Kasumi-1 (cell line): ENCODE results near the gene AGXT2.
"Not testable (repeated sequence)": the region's sequence is repeated elsewhere in the genome, so short reads cannot be mapped to it uniquely, and the experiment has no call there.

Experiments used
- DNase-seq, 2 experiments: peaks; one replicate each; lab custom pipeline; 2025; lab: John Stamatoyannopoulos, UW

Gene AGXT2

DNA sequence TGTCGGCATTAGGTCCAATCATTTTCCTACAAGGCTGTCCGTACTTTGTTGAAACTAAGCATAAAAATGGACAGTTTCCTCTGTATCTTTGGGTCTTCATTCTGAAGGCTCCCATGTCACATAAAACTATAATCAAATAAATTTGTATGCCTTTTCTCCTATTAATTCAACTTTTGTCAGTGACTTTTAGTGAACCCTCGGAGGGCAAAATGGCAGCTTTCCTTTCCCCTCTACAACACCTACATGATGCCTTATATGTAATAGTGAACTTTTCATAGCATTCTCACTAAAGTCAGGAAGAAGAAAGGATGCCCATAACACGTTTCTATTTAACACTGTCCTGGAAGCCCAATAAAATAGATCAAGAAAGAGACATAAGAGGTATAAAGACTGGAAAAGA, 5.1 kb upstream of the AGXT2 start:
- DNase-seq = no peak

DNA sequence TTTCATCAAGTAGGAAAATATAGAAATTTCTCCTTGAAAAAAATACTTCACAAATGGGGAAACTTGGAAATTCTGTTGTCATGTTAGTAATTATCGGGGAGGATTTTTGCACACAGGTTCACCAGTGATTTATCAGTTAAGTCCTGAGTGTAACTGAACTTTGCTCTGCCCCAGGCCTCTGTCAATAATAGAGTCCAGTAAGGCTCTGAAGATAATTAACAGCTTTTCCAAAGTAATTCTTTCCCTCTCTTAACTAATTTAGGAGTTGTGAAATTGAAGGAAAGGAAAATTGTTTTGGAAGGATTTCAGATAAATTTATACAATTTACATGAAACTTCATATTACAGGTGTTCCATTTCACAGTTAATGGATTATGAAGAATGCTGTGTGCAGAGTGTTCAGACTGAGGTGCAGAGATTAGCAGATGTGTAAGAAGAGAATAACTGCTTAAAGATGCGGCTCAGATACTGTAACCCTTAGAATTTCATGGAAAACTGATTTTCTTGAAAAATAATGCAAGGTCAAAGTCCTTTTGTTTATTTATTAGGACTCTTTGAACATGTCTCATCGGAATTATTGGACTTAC, 2.9 kb upstream of the AGXT2 start:
- no peak for DNase-seq

DNA sequence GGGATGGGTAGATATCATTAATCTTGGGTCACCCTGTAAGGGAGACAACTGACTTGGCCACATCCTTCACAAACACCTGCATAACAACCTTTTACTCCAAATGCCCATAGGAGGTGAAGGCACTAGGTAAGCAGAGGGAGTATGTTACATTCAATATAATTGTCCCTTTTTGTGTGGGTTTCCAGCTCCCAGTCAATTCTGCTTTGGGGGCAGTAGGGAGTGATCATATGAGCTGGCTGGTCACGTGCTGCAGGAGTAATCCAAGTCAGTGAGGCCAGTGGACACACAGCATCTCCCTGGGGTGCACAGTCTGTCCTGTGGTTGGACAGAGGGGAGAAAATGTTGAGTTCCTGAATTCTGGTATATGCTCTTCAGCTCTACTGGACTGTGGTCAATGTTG, 1.2 kb upstream of the AGXT2 start:
- no peak for DNase-seq

DNA sequence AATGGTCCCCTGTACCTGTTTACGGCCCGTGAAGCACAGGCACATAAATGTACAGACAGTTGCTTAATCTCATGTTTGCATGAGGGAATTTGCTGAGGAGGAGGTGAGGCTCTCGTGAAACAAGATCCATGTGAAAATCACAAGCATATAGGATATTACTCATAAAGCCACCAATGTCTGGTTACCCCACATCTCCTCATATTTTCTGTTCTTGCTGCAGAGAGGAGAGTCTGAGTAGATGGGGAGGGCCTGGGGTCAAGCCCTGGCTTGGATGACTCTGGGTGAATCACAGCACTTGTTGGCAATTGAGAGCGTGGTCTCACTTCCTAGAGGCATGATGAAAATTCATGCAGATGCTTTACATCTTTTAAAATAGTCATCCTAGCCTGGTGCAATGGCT, 975 bp downstream of the AGXT2 start:
- DNase-seq = no peak

DNA sequence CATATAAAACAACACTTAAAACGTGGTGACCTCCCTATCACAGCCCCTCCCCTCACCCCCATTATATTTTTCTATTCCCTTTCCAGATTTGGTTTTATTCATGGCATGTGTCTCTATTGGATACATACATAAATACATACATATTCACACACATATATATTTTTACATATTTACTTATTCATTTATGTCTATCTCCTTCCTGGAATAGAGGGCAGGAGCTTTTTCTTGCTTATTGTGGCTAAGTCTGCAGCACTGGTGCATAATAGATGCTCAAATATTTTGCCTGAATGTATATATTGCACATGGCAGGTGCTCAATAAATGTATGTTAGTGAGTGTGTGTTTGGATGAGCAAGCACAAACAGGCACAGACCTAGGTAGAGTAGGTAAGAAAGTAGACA, 2.5 kb downstream of the AGXT2 start:
- no peak for DNase-seq

DNA sequence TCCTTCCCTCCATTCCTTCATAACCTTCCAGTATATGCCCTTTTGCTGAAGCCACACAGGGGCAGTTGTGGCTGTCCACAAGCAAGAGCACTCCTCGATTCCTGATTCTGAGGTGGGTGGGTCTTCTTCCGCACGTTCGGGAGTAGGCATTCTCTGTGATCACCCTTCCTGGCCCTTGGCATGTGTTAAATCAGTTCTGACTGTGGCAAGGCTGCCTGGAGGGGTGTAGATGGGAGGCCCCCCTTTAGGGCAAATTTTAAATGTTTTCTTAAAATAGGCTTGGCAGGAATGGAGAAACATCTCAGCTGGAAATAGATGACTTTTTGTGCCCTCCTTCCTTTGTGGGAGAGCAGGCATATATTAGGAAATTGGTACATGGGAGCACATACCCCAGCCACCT, 3.1 kb downstream of the AGXT2 start:
- DNase-seq = no peak

DNA sequence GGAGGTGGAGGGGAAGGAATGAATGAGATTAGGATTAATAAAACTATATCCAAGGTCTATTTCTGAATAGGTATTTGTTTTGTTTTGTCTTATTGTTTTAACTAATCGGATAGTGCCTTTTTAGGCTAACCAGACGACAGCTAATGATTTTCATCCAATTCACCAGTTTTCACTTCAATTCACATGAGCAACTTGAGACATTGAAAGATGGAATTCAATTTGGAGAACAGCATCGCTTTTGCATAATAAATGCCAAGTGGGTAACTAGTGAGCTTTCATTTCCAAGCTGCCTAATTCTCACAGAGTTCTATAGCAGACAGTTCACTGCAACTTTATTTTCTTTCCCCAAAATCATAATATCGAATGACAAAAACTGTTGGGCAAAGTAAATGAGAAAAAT, 5.0 kb downstream of the AGXT2 start:
- DNase-seq = no peak

DNA sequence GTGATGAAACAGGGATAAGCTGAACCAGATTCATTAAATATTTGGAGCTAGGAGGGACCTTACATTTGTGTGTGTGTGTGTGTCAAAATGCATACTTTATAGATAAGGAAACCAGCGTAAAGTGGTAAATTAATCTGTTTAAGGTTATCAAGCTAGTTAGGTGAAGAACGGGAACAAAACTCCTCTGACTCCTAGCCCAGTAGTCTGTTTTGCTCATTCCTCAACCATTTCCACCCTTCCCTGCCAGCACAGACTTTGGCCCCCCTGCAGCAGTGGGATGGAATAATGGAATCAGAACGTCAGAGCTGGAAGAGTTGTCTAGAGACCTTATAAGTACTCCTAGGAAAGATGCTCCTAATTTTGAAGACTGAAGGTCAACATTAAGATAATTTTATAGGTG, 6.5 kb downstream of the AGXT2 start:
- no peak for DNase-seq

DNA sequence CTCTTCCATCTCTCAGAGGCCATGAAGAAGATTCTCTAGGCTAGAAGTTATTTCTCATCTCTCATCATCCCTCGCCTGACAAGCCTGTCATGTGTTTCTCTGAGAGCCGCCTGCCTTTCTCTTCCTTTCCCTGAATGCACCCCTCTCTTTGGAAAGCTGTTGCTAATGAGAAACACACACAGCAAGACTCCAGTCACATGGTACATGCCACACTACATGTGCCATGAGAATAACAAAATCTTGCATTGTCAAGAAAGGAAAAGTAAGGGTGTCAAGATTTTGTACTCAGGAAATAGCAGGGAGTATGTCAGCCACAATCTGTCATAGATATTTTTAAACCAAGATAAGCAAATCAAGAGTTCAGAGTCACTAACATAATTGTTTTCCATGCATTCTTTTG, 8.9 kb downstream of the AGXT2 start:
- DNase-seq = no peak

DNA sequence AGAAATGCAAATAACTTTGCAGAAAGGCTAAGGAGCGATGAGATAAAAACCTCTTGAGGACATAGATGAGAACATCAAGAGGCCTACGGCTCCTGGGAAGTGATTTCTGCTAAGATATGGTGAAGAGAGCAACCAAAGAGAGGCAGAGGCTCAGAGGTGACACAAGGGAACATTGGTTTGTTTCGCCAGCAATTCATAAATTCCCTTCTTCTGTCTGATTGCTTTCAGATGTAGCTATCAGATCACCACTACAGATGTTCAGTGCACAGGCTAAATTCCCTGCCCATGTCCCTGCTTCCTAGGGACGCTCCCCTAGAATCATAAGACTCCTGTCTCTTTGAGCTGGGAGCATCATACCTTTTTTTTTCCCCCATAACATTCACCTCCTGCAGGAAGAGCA, 11.2 kb downstream of the AGXT2 start:
- DNase-seq = no peak

DNA sequence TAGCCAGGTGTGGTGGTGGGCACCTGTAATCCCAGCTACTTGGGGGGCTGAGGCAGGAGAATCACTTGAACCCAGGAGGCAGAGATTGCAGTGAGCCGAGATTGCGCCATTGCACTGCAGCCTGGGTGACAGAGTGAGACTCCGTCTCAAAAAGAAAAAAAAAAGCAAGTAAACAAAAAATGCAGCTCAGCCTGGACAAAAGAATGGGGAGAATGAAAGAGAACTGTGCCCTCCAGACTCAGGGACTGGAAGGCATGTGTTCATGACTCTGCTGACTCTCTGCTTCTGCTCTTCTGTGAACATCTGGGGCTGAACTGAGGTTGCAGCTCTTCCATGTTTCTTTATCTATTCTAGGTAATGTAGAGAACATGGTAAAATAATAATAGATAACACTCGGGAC, 11.8 kb downstream of the AGXT2 start:
- not testable (repeated sequence) for DNase-seq

DNA sequence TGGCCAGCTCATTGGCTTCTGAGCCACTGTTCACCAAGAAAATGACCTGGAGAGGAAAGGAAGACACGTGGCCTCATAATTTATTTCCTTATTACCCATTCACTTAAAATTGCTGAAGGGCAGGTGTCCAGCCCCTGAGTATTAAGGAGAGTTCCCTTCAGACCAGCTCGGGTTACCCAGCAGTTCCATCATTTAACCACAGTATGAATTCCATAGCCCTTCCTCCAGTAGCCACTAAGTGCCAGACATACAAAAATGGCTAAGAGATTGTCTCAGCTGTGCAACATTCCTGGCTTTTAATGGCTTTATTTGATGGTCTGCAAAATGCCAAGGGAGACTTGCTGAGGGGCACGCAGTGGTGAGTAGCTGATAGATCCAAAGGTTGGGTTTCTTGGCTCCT, 12.5 kb downstream of the AGXT2 start:
- no peak for DNase-seq

DNA sequence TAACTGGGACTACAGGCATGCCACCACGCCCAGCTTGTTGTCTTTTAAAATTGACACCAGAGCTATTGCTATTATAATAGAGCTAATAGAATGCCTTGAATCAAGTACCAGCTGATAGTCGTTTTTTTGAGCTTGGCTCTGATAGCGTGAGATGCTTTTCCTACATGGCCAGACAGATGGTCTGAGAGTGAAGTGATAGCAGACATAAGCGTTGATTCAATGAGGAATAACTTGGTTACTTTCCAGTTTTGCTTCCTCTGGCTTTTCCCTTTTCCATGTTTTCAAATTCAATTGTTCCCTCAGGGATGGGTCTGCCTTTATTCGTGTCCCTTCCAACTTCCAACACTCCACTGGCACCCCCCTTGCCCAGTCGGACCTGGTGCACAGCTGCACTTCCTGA, 15.4 kb downstream of the AGXT2 start:
- DNase-seq = no peak

DNA sequence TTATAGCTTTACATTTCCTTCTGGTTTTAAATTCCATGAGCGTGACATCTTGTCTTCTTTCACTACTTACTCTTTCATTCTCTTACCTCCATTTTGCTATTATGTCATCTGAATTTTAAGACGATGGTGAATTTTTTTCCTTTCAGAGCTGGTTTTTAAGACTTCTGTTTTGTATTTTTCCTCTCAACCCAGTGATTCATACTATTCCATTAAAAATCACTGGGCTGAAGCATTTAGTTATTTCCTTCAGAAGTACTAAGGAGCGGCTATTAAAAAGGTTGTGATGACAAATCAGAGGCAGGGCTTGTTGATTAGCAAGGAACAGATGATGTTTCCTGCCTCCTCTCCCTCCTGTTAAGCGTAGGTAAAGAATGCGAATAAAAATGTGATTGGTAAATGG, 16.5 kb downstream of the AGXT2 start:
- DNase-seq = no peak

DNA sequence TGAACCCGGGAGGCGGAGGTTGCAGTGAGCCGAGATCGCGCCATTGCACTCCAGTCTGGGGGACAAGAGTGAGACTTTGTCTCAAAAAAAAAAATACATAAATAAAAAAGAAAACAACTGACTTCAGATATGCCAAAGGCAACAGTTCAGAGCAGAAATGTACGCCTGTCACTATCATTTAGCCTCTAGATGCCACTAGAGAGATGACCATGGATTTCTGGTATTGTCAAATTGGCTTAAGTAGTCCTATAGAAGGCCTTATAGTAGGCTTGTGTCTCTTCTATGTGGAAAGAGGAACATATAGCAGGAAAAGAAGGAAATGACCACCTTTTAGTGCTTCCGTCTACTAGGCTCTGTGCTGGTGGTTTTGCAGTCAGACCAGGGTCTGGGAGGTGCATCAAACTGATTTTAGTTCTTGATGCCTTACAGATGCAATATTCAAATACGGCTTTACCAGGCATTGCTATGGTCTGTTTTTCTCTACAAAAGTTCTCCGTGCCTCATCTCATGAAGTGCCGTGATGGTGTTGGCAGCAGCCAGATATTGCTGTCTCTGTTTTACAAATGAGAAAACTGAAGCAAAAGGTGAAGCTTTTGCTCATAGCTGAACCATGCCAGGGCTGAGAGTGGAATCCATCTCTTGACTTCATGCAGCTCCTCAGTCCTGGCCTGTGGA, 17.2 kb downstream of the AGXT2 start:
- peak; percentile 19 to 23 for DNase-seq

DNA sequence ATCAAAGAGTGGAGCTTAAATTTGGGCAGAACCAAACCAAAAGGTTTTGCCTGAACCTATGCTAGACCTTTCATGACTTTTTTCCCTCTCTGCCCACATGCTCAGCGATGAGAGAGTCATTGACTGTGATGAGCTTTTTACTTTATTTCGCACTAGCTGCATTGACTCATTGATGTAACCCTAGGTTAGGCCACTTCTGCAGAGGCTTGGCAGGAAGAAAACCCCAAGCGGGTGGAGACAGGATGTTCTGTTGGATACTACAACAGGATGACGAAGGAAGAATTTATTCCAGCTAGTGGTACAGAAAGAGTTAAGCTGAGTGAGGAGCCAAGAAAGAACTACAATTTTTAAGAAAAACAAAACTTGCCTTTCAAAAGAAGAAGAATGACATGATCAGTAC, 18.4 kb downstream of the AGXT2 start:
- no peak for DNase-seq

DNA sequence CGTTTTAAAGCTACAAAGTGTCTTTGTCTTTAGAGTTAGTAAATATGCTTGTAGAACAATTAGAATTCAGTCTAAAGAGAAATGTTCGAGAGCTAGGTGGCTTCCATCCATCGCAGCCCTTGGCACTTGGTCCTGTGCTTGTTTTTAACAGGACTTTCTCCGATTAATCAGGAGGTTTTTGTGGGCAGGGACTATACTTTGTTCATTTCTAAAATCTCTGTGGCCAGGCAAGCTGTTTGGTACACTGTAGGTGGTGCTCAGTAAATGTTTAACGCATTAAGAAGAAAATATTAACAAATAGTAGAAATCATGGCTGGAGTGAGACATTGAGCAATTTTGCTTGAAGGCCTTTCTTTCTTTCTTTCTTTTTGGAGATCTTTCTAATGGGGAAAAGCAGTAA, 20.8 kb downstream of the AGXT2 start:
- no peak for DNase-seq

DNA sequence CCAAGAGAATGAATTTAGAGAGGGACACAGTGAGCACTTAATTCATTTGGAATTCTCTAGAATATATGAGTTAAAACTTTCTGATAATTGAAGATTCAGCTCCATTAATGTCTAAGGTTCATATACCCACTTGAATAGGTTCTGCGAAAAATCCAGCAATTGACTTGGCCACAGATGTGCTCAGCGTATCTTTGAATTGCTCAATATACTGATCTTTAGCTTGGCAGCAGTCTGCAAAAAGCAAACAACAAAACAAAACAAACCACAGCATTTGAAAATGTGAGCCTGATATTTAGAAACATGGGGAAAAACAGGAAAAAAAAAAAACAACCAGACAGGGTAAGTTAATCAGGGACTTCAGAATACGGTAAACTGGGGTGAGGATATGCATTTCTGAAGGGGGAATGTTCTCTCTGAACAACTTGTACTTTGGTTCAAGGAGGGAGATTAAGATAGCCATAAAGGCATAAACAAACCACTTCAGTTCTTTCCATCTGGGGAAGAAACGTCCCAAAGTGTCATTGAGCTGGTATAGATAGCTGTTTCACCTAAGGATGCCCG, 21.4 kb downstream of the AGXT2 start:
- no peak for DNase-seq

DNA sequence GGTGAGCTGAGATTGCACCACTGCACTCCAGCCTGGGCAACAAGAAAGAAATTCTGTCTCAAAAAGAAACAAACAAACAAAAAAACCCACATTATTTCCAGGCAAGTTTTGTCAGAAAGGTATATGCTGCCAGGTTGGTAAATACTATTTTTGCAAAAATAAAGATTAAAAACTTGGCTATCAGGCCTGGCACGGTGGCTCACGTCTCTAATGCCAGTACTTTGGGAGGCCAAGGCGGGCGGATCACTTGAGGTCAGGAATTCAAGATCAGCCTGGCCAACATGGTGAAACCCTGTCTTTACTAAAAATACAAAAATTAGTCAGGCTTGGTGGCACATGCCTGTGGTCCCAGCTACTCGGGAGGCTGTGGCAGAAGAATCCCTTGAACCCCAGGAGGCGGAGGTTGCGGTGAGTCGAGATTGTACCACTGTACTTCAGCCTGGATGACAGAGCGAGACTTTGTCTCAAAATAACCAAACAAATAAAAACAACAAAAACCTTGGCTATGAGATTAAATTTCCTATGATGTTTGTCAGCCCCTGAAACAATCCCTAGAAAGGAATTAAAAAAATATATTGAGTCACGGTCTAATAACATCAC, 22.7 kb downstream of the AGXT2 start:
- DNase-seq = no peak

DNA sequence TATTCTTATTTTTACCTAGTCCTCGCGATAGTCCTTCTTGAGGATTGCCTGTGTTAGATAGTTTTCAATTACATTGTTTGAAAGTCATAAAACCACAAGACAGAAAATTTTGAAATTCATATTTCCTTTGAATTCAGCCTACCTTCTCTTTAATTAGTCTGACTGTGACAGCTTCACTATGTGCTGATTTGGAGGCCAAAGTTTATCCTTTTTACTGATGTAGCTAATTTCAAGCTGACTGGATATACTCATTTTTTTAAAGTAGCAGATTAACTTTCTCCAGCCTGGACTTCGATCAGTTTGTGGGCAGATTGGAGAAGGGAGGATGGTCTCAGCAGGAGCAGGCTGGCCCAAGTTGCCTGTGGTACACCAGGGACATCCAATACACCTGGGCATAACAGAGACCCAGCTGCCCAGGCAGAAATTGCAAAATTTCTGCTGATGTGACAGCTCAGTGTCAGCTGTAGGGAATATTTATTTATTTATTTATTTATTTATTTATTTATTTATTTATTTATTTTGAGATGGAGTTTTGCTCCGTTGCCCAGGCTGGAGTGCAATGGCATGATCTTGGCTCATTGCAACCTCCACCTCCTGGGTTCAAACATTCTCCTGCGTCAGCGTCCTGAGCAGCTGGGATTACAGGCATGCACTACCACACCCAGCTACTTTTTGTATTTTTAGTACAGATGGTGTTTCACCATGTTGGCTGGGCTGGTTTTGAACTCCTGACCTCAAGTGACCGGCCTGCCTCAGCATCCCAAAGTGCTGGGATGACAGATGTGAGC, 24.2 kb downstream of the AGXT2 start:
- no peak for DNase-seq

DNA sequence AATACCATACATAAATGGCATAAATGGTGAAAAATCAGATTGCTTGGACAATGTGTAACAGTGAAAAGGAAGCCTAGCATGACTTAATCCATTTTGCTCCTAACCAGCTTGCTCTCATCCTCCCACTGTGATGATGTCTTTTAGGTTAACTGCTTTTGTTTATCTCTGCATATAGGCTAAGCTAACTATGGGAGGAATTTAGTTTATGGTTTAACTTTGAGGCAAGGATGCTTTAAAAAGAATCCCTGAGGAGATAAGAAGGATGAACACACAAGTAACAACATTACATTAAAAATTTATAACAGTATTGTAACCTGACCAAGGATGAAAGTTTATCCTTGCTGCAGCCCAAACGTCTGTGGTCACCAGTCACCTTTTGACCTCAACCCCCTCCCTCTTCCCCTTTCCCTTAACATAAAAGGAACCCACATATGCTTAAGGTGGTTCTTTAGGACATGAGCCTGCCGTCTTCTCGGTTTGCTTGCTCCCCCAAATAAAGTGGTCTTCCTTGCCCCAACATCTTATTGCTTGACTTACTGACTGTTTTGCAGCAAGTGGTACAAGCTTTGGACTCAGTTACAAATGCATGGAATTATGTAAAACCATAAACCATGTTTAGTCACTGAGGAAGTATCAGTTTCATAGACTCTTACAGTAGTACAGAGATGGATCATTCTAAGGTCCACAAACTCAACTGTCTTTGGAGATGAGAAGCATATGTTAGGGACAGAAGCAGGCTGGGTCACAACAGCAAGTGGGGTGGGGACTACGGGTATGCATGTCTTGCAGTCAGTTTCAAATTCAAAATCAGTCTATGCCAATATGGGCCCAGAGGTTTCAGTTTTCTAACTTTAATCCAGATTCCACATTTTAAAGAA, 31.3 kb downstream of the AGXT2 start:
- no peak for DNase-seq

DNA sequence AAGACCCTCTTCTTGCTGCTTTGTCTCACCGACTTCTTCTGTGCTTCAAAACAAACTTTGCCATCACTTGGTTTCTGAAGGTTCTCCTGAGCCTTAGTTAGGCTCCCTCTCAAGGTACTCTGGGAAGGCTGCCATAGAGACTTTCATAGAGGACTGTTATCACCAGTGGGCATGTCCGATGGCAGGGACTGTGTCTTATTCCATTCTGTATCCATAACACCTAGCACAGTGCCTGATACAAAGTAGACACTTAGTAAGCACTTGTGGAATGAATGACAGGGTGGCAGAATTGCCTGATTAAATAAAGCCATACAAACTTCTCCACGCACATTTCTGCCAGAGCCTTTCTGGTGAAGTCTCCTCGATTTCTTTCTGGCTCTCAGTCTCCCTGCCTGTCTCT, 32.7 kb downstream of the AGXT2 start:
- no peak for DNase-seq
